IMR-90 (cell line): ENCODE measurements around the gene PTK6. TPM values are rescaled to one million over a fixed set of nuclear protein-coding genes. Genes with fewer than 3 reads are reported as not detected.

Experiments
- ATAC-seq: fragments of 200-7000 bp; cut with Tn5 transposase; 2 replicates; pipeline ENCODE4 v1.9.1; 2020; ENCODE audit warnings: low read depth, mild to moderate bottlenecking, moderate library complexity
- BruUV-seq: library from RNA; stranded (reverse); fragments of 400-500 nt; replicated peaks from 2 replicates; lab custom pipeline; 2021; lab: Mats Ljungman, UMichigan
- CTCF ChIA-PET: fragments of 300-600 bp; formaldehyde crosslinking; extraction: SDS; loops from one replicate; lab custom pipeline; 2021; ENCODE audit warnings: antibody characterized with exemption; lab: Yijun Ruan, JAX
- POLR2A ChIA-PET: fragments of 300-600 bp; sonication (Branson Sonifier 250); formaldehyde crosslinking; loops from one replicate; lab custom pipeline; 2022; ENCODE audit warnings: antibody characterized with exemption; ENCODE audit not compliant: unreplicated experiment; lab: Charles Lee
- DNase-seq: peaks from one replicate; pipeline ENCODE4 v3.0.0; 2013
- H2AFZ ChIP-seq: replicated peaks from 2 replicates; pipeline ENCODE3; 2013; ENCODE audit warnings: low read length, mild to moderate bottlenecking; ENCODE audit not compliant: poor library complexity
- H2AK5ac ChIP-seq: 2 replicates; pipeline ENCODE4 v1.6.1; 2013; ENCODE audit warnings: low read depth, low read length, inconsistent platforms
- H2AK9ac ChIP-seq: replicated peaks from 2 replicates; pipeline ENCODE3; 2013; ENCODE audit warnings: mild to moderate bottlenecking, low read depth, low read length, moderate library complexity; ENCODE audit not compliant: poor library complexity
- H2BK120ac ChIP-seq: 2 replicates; pipeline ENCODE4 v1.6.1; 2013; ENCODE audit warnings: low read depth, low read length, inconsistent platforms
- H2BK15ac ChIP-seq: 3 replicates; pipeline ENCODE4 v1.6.1; 2013; ENCODE audit warnings: low read depth, low read length, inconsistent platforms
- H2BK20ac ChIP-seq: 2 replicates; pipeline ENCODE4 v1.6.1; 2013; ENCODE audit warnings: low read depth, mild to moderate bottlenecking, inconsistent platforms, low read length, moderate library complexity
- H2BK5ac ChIP-seq: 2 replicates; pipeline ENCODE4 v1.6.1; 2013; ENCODE audit warnings: mild to moderate bottlenecking, low read depth, low read length, inconsistent platforms; ENCODE audit not compliant: poor library complexity, severe bottlenecking
- H3K14ac ChIP-seq: replicated peaks from 2 replicates; pipeline ENCODE4 v1.6.1; 2013; ENCODE audit warnings: low read depth, low read length, inconsistent platforms
- H3K18ac ChIP-seq: 2 replicates; pipeline ENCODE4 v1.6.1; 2013; ENCODE audit warnings: low read depth, low read length, control low read depth
- H3K23ac ChIP-seq: 2 replicates; pipeline ENCODE4 v1.6.1; 2013; ENCODE audit warnings: low read depth, low read length, inconsistent platforms
- H3K27ac ChIP-seq: 2 replicates; pipeline ENCODE4 v1.5.1; 2013; ENCODE audit warnings: mild to moderate bottlenecking, control low read depth, low read length; ENCODE audit not compliant: insufficient read depth
- H3K27me3 ChIP-seq: 2 replicates; pipeline ENCODE4 v1.6.1; 2013; ENCODE audit warnings: low read length; ENCODE audit not compliant: control insufficient read depth, insufficient read depth
- H3K36me3 ChIP-seq: 2 replicates; pipeline ENCODE4 v1.6.1; 2013; ENCODE audit warnings: low read length, mixed read lengths; ENCODE audit not compliant: control insufficient read depth, insufficient read depth
- H3K4ac ChIP-seq: 2 replicates; pipeline ENCODE4 v1.6.1; 2013; ENCODE audit warnings: low read depth, low read length, inconsistent platforms
- H3K4me1 ChIP-seq: 2 replicates; pipeline ENCODE4 v1.6.1; 2013; ENCODE audit warnings: low read length, mixed read lengths; ENCODE audit not compliant: control insufficient read depth, insufficient read depth
- H3K4me2 ChIP-seq: 2 replicates; pipeline ENCODE4 v1.6.1; 2013; ENCODE audit warnings: low read depth, mild to moderate bottlenecking, control low read depth, low read length, moderate library complexity
- H3K4me3 ChIP-seq: 2 replicates; pipeline ENCODE4 v1.5.1; 2013; ENCODE audit warnings: low read depth, mild to moderate bottlenecking, control low read depth, low read length, moderate library complexity; ENCODE audit not compliant: insufficient read depth
- H3K56ac ChIP-seq: 2 replicates; pipeline ENCODE4 v1.6.1; 2013; ENCODE audit warnings: low read length, inconsistent platforms; ENCODE audit not compliant: insufficient read depth; ENCODE audit errors: extremely low read depth
- H3K79me1 ChIP-seq, 2 experiments: 2 replicates each; pipeline ENCODE4 v1.6.1; 2013; ENCODE audit warnings: low read length in 2 of 2, inconsistent platforms in 1 of 2, low read depth in 1 of 2
- H3K9ac ChIP-seq: 2 replicates; pipeline ENCODE4 v1.6.1; 2013; ENCODE audit warnings: low read depth, low read length, control low read depth
- H3K9me1 ChIP-seq: 2 replicates; pipeline ENCODE4 v1.6.1; 2013; ENCODE audit warnings: low read length, inconsistent platforms; ENCODE audit not compliant: insufficient read depth
- H3K9me3 ChIP-seq: 2 replicates; pipeline ENCODE4 v1.6.1; 2013; ENCODE audit warnings: low read length; ENCODE audit not compliant: control insufficient read depth, insufficient read depth
- H4K20me1 ChIP-seq: 2 replicates; pipeline ENCODE4 v1.6.1; 2013; ENCODE audit warnings: low read length, inconsistent platforms; ENCODE audit not compliant: insufficient read depth
- H4K5ac ChIP-seq: 2 replicates; pipeline ENCODE4 v1.6.1; 2013; ENCODE audit warnings: mild to moderate bottlenecking, low read depth, low read length, control low read depth
- H4K8ac ChIP-seq, 2 experiments: 2 replicates each; pipeline ENCODE4 v1.6.1; 2013; ENCODE audit warnings: low read depth in 2 of 2, low read length in 2 of 2, control low read depth in 1 of 2, inconsistent platforms in 1 of 2
- H4K91ac ChIP-seq: 2 replicates; pipeline ENCODE4 v1.6.1; 2013; ENCODE audit warnings: low read depth, low read length, inconsistent platforms; ENCODE audit not compliant: insufficient read depth
- BHLHE40 ChIP-seq: fragments of 150-350 bp; IDR thresholded peaks from 2 replicates; pipeline ENCODE4 v1.6.1; 2016; ENCODE audit warnings: mild to moderate bottlenecking, low read depth, low read length
- CEBPB ChIP-seq: IDR thresholded peaks from 2 replicates; pipeline ENCODE4 v1.6.1; 2012; ENCODE audit warnings: low read depth, low read length, improper control_type of control experiment
- CHD1 ChIP-seq: IDR thresholded peaks from 2 replicates; pipeline ENCODE4 v1.6.1; 2012; ENCODE audit warnings: low read depth, low read length, improper control_type of control experiment
- CTCF ChIP-seq: conservative IDR thresholded peaks from 2 replicates; pipeline ENCODE4 v1.5.1; 2012; ENCODE audit warnings: mild to moderate bottlenecking, low read depth, low read length, improper control_type of control experiment
- FOS ChIP-seq: fragments of 150-350 bp; IDR thresholded peaks from 2 replicates; pipeline ENCODE4 v1.6.1; 2016; ENCODE audit warnings: low read depth, low read length
- MAFK ChIP-seq: IDR thresholded peaks from 2 replicates; pipeline ENCODE4 v1.6.1; 2012; ENCODE audit warnings: low read depth, low read length, improper control_type of control experiment
- MAZ ChIP-seq: IDR thresholded peaks from 2 replicates; pipeline ENCODE4 v1.6.1; 2012; ENCODE audit warnings: low read depth, mild to moderate bottlenecking, low read length, improper control_type of control experiment, moderate library complexity, borderline replicate concordance
- MXI1 ChIP-seq: IDR thresholded peaks from 2 replicates; pipeline ENCODE4 v1.6.1; 2012; ENCODE audit warnings: low read depth, mild to moderate bottlenecking, low read length, moderate library complexity, borderline replicate concordance
- POLR2A ChIP-seq: IDR thresholded peaks from 2 replicates; pipeline ENCODE4 v1.6.1; 2012; ENCODE audit warnings: mild to moderate bottlenecking, low read depth, low read length
- RAD21 ChIP-seq: IDR thresholded peaks from 2 replicates; pipeline ENCODE4 v1.6.1; 2012; ENCODE audit warnings: low read length, improper control_type of control experiment
- RFX5 ChIP-seq: IDR thresholded peaks from 2 replicates; pipeline ENCODE4 v1.8.0; 2012; ENCODE audit warnings: low read depth, mild to moderate bottlenecking, low read length, moderate library complexity
- SMC3 ChIP-seq: fragments of 150-350 bp; IDR thresholded peaks from 2 replicates; pipeline ENCODE4 v1.6.1; 2016; ENCODE audit warnings: low read depth, mild to moderate bottlenecking, antibody characterized with exemption, low read length, moderate library complexity
- WGBS, 2 experiments: methylation state at CpG; one replicate each; pipeline versions ENCODE4 v1.1.5 to v1.1.7; 2013; ENCODE audit warnings: missing lambda C conversion rate in 2 of 2; ENCODE audit not compliant: insufficient read length in 1 of 2; ENCODE audit errors: extremely low coverage in 2 of 2; 5-methylcytosine and 5-hydroxymethylcytosine counted together
- dilution Hi-C: fragments of 300-500 bp; cut with HindIII; formaldehyde crosslinking; loops from one replicate; pipeline ENCODE4 v1.14.3; 2018; ENCODE audit warnings: low sequenced_read_pairs; ENCODE audit not compliant: unreplicated experiment
- in situ Hi-C: fragments of 300-500 bp; cut with MboI; formaldehyde crosslinking; loops from 3 replicates; pipeline ENCODE4 v1.14.3; 2019; ENCODE audit warnings: low sequenced_read_pairs, inconsistent platforms, mixed read lengths
- intact Hi-C: fragments of 100-400 bp; cut with micrococcal nuclease; formaldehyde crosslinking; loops from 2 replicates; pipeline ENCODE4 v1.10.0; 2022
- polyA plus RNA-seq, 3 experiments: library from polyadenylated mRNA; depleted of rRNA; stranded (reverse); fragments of >200 nt; gene quantifications; 2 replicates each; pipeline ENCODE4 v1.2.3, GENCODE V29; 2012; ENCODE audit warnings: low replicate concordance in 1 of 3
- total RNA-seq: library from RNA; depleted of rRNA; stranded (reverse); fragments of >200 nt; gene quantifications from 2 replicates; pipeline ENCODE4 v1.2.3, GENCODE V29; 2012

PTK6 gene
- total and polyA plus RNA-seq, 2 of the 4 experiments (the other 2 are of a cell fraction): not detected

- no peak for ATAC-seq
- ChIA-PET CTCF (no interaction called here), POLR2A (no interaction called here)
- Histone ChIP-seq H4K8ac (no peak overlapping the region), H3K79me1 (no peaks in the 10 kb centered on the region), H3K18ac (no peak overlapping the region), H3K36me3 (no peaks in the 10 kb centered on the region), H3K9ac (no peak overlapping the region), H3K4me2 (no peak overlapping the region), H4K91ac (no peak overlapping the region), H2BK5ac (no peak overlapping the region), H3K23ac (no peak overlapping the region), H2AK9ac (no peak overlapping the region), H3K27ac (no peak overlapping the region), H4K5ac (no peak overlapping the region), H3K4ac (no peak overlapping the region), H2BK120ac (no peak overlapping the region), H3K56ac (no peak overlapping the region), H2BK20ac (no peak overlapping the region), H3K4me3 (no peak overlapping the region), H3K14ac (no peak overlapping the region), H3K27me3 (peaks cover 52% of the 10 kb centered on the region), H4K20me1 (no peaks in the 10 kb centered on the region; the same call in 1 of the 2 replicates), H2AFZ (no peak overlapping the region), H3K9me3 (peaks cover 23% of the 10 kb centered on the region), H2AK5ac (no peak overlapping the region), H3K9me1 (no peaks in the 10 kb centered on the region), H2BK15ac (no peak overlapping the region), H3K4me1 (0 out of 2 replicates have a peak, but pooled peaks cover 3% of the 10 kb centered on the region)
- WGBS, 2 experiments: 30% methylated on average over 4 of the region's 15 CpGs; no CpG with 5 or more reads in 1 of the 2 experiments
- in situ Hi-C loops (no loop called here), intact Hi-C loops (no loop called here), dilution Hi-C loops (no loop called here)
- TF ChIP-seq MAZ: no peak
- TF ChIP-seq RFX5: no peak
- no peak for TF ChIP-seq SMC3
- no peak for TF ChIP-seq MAFK
- no peak for TF ChIP-seq BHLHE40
- no peak for TF ChIP-seq FOS
- no peak for TF ChIP-seq CEBPB
- TF ChIP-seq RAD21: no peak
- TF ChIP-seq POLR2A: no peak
- TF ChIP-seq CHD1: no peak
- no peak for TF ChIP-seq CTCF
- no peak for TF ChIP-seq MXI1
- no peak for DNase-seq
- no TSS peak for BruUV-seq
Observed at GRCh38 chr20:63502671-63503172, 34.5 kb downstream of the PTK6 start.
